GM12872 (cell line): Measurements from ENCODE around the gene MAL.

Experiments
- CTCF ChIP-seq: IDR thresholded peaks from 3 replicates; pipeline ENCODE4 v1.5.1; 2011; ENCODE audit warnings: low read depth, mild to moderate bottlenecking, low read length, moderate library complexity; ENCODE audit not compliant: insufficient read depth

MAL gene

GRCh38 chr2:94993176-94994062 is 32.1 kb upstream of the MAL start:
- TF ChIP-seq CTCF, result no peak

GRCh38 chr2:94994063-94994913 is 31.2 kb upstream of the MAL start:
- no peak for TF ChIP-seq CTCF

GRCh38 chr2:94994914-94995552 is 30.5 kb upstream of the MAL start:
- no peak for TF ChIP-seq CTCF

GRCh38 chr2:94995553-94996304 is 29.8 kb upstream of the MAL start:
- TF ChIP-seq CTCF, result no peak

GRCh38 chr2:94996305-94997100 is 29.0 kb upstream of the MAL start:
- TF ChIP-seq CTCF, result no peak

GRCh38 chr2:94997981-94998930 is 27.3 kb upstream of the MAL start:
- no peak for TF ChIP-seq CTCF
